Bronchial epithelial cell (primary cell): ENCODE measurements around the gene ZNF581. TPM values are rescaled to one million over a fixed set of nuclear protein-coding genes. Genes with fewer than 3 reads are reported as not detected.

Experiments
- DNase-seq: peaks from one replicate; pipeline ENCODE4 v3.0.0-alpha.2; 2010; ENCODE audit warnings: low read depth
- FAIRE-seq: peaks from 2 replicates; lab custom pipeline; 2011; peaks lifted over from hg19 to GRCh38; lab: Jason Lieb, UNC
- H3K27me3 ChIP-seq: 2 replicates; pipeline ENCODE4 v1.5.1; 2011; ENCODE audit warnings: low read length; ENCODE audit not compliant: control insufficient read depth, insufficient read depth
- H3K36me3 ChIP-seq: 2 replicates; pipeline ENCODE4 v1.5.1; 2011; ENCODE audit warnings: low read length; ENCODE audit not compliant: control insufficient read depth, insufficient read depth
- H3K4me3 ChIP-seq: 2 replicates; pipeline ENCODE4 v1.5.1; 2011; ENCODE audit warnings: mild to moderate bottlenecking, low read depth, low read length, control low read depth
- total RNA-seq: library from RNA; depleted of rRNA; stranded (reverse); fragments of >200 nt; gene quantifications from 2 replicates; pipeline ENCODE4 v1.2.1, GENCODE V29; 2014
- TF ChIP-seq, protein P1 (sequence below): IDR thresholded peaks from 2 replicates; pipeline ENCODE4 v1.5.1; 2011; ENCODE audit warnings: mild to moderate bottlenecking, moderate library complexity, low read length, control low read depth, inconsistent platforms; ENCODE audit not compliant: insufficient read depth, severe bottlenecking

The ZNF581 gene
- total RNA-seq, 1 donor from 2014 or later = 19.2 TPM

GRCh38 chr19:55668603-55669348, 25.3 kb downstream of the ZNF581 start:
- FAIRE-seq = no peak
- TF ChIP-seq, protein P1, sequence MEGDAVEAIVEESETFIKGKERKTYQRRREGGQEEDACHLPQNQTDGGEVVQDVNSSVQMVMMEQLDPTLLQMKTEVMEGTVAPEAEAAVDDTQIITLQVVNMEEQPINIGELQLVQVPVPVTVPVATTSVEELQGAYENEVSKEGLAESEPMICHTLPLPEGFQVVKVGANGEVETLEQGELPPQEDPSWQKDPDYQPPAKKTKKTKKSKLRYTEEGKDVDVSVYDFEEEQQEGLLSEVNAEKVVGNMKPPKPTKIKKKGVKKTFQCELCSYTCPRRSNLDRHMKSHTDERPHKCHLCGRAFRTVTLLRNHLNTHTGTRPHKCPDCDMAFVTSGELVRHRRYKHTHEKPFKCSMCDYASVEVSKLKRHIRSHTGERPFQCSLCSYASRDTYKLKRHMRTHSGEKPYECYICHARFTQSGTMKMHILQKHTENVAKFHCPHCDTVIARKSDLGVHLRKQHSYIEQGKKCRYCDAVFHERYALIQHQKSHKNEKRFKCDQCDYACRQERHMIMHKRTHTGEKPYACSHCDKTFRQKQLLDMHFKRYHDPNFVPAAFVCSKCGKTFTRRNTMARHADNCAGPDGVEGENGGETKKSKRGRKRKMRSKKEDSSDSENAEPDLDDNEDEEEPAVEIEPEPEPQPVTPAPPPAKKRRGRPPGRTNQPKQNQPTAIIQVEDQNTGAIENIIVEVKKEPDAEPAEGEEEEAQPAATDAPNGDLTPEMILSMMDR = no peak
- peaks cover 42% of the 10 kb centered on the region for H3K36me3 ChIP-seq

GRCh38 chr19:55669418-55670279, 26.2 kb downstream of the ZNF581 start:
- DNase-seq (no peak), FAIRE-seq (no peak)
- no peaks in the 10 kb centered on the region for H3K27me3 ChIP-seq
- peaks cover 39% of the 10 kb centered on the region for H3K36me3 ChIP-seq
- no peak overlapping the region for H3K4me3 ChIP-seq
- TF ChIP-seq, protein P1 = no peak

More at GRCh38 chr19:55668603-55669348, 25.3 kb downstream of the ZNF581 start:
- H3K4me3 ChIP-seq = no peak overlapping the region
- no peaks in the 10 kb centered on the region for H3K27me3 ChIP-seq
- DNase-seq = no peak

- TF ChIP-seq, protein P1 = no peak
- FAIRE-seq (peak; percentile 100), DNase-seq (no peak)
- no peak overlapping the region for H3K4me3 ChIP-seq
- H3K36me3 ChIP-seq = peaks cover 39% of the 10 kb centered on the region
- no peaks in the 10 kb centered on the region for H3K27me3 ChIP-seq
Measured at GRCh38 chr19:55670280-55671053, 27.0 kb downstream of the ZNF581 start.

- peaks cover 37% of the 10 kb centered on the region for H3K36me3 ChIP-seq
- no peaks in the 10 kb centered on the region for H3K27me3 ChIP-seq
- no peak overlapping the region for H3K4me3 ChIP-seq
- DNase-seq (no peak), FAIRE-seq (no peak)
- TF ChIP-seq, protein P1 = no peak
Measured at GRCh38 chr19:55671054-55671378, 27.6 kb downstream of the ZNF581 start.

GRCh38 chr19:55672418-55672817, 29.0 kb downstream of the ZNF581 start:
- Histone ChIP-seq H3K27me3 (no peaks in the 10 kb centered on the region), H3K36me3 (peaks cover 29% of the 10 kb centered on the region), H3K4me3 (no peak overlapping the region)
- DNase-seq (no peak), FAIRE-seq (no peak)
- TF ChIP-seq, protein P1 = no peak
